Mucosa of descending colon (tissue), 3 donors: ENCODE measurements around the gene TRAFD1. TPM values are rescaled to one million over a fixed set of nuclear protein-coding genes. Genes with fewer than 3 reads are reported as not detected.
"Not testable (repeated sequence)": the region's sequence is repeated elsewhere in the genome, so short reads cannot be mapped to it uniquely, and the experiment has no call there.

Experiments
- ATAC-seq: fragments of 200-7000 bp; cut with Tn5 transposase; one replicate; pipeline ENCODE4 v1.9.1; 2020; ENCODE audit warnings: mild to moderate bottlenecking, moderate library complexity
- DNase-seq, 3 donors: peaks; one replicate each; pipeline ENCODE4 v3.0.0-alpha.2; 2020
- H3K36me3 ChIP-seq: fragments of 200-600 bp; one replicate; pipeline ENCODE4 v1.8.0; 2021; ENCODE audit warnings: low read depth, mild to moderate bottlenecking
- H3K4me1 ChIP-seq: fragments of 200-600 bp; one replicate; pipeline ENCODE4 v1.8.0; 2021; ENCODE audit warnings: low read depth, mild to moderate bottlenecking
- H3K4me3 ChIP-seq: fragments of 200-600 bp; one replicate; pipeline ENCODE4 v1.8.0; 2021; ENCODE audit warnings: mild to moderate bottlenecking
- H3K9me3 ChIP-seq: fragments of 200-600 bp; one replicate; pipeline ENCODE4 v1.8.0; 2021; ENCODE audit warnings: mild to moderate bottlenecking
- intact Hi-C, 2 donors: fragments of 100-400 bp; cut with DNase I in 1 of 2; cut with micrococcal nuclease in 1 of 2; formaldehyde crosslinking; loops; one replicate each; pipeline versions ENCODE4 v1.11.0 to v1.11.1; 2022; cut with DNase I, micrococcal nuclease
- total RNA-seq, 3 donors: library from RNA; stranded (reverse); fragmentation: NEBNext Ultra II Directional in 2 of 3; extraction: Animal tissue kit (Norgen Biotek cat#: 25700) in 2 of 3; gene quantifications; one replicate each; pipeline versions ENCODE4 v1.2.1 to v1.2.4, GENCODE V29; 2021 to 2023
- TF ChIP-seq, protein P1 (sequence below): fragments of 200-600 bp; IDR thresholded peaks from one replicate; pipeline ENCODE4 v1.8.0; 2022; ENCODE audit warnings: antibody characterized with exemption, mild to moderate bottlenecking
- donor health status: DM: no; HTN: no; CAD: no; lungs with moderate emphysema.
- donor health status: DM: no; HTN: no; CAD: no.
- donor health status: DM: no; HTN: yes; CAD: no.

Gene TRAFD1
- total RNA-seq, 3 donors from 2014 or later = 34.0 to 59.6 (median 35.9) TPM

DNA sequence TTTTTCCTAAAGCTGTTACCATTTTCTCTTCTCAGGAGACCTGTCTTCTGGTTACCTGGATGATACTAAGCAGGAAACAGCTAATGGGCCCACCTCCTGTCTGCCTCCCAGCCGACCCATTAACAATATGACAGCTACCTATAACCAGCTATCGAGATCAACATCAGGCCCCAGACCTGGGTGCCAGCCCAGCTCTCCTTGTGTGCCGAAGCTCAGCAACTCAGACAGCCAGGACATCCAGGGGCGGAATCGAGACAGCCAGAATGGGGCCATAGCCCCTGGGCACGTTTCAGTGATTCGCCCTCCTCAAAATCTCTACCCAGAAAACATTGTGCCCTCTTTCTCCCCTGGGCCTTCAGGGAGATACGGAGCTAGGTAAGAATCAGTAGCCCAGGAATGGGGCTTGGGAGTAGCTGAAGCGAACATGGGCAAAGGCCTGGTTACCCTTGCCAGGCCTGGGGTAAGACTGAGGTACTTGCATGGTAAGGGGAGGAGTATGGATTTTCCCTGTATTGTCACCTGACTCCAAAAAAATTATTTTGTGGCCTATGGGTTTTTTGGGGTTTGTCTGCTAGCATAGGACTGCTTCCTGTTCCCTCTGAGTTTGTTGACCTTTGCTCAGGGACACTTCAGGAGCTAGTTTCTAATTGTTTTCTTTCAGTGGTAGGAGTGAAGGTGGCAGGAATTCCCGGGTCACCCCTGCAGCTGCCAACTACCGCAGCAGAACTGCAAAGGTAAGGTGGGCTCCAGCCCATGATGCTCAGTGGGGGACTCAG, 26.6 kb downstream of the TRAFD1 start:
- DNase-seq = no peak

DNA sequence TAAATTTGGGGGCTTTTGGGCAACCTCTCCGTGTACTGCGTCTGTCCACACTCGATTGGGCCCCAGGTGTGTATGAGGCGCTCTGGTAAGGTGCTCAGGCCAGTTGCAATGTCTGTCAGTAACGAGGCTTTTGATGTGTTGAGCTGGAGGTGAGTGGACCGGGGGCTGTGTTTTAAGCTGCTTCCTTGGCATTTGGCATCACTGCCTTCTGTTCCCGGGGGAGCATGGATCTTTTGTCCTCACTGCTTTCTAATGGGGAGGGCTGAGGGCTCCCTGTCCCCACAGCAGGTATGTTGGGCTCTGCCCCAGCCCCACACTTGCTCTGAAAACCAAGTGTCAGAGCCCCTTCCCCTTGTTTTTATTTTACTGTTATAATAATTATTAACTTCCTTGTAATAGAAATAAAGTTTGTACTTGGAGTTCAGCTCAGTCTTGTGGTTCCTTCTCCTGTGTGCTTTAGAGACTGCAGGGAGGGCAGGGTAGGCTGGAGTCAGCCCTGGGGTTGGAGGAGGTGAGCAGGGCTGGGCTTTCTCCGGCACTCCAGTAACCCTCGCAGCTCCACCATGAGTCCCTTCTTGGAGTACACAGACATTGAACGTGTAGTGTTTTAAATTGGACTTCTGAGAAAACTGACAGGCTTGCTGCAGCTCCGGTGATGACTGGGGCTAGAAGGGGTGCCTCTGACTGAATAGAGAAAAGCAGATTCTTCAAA, 28.0 kb downstream of the TRAFD1 start:
- H3K9me3 ChIP-seq = no peaks in the 10 kb centered on the region
- TF ChIP-seq, protein P1, sequence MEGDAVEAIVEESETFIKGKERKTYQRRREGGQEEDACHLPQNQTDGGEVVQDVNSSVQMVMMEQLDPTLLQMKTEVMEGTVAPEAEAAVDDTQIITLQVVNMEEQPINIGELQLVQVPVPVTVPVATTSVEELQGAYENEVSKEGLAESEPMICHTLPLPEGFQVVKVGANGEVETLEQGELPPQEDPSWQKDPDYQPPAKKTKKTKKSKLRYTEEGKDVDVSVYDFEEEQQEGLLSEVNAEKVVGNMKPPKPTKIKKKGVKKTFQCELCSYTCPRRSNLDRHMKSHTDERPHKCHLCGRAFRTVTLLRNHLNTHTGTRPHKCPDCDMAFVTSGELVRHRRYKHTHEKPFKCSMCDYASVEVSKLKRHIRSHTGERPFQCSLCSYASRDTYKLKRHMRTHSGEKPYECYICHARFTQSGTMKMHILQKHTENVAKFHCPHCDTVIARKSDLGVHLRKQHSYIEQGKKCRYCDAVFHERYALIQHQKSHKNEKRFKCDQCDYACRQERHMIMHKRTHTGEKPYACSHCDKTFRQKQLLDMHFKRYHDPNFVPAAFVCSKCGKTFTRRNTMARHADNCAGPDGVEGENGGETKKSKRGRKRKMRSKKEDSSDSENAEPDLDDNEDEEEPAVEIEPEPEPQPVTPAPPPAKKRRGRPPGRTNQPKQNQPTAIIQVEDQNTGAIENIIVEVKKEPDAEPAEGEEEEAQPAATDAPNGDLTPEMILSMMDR = no peak
- peaks cover 5% of the 10 kb centered on the region for H3K36me3 ChIP-seq
- DNase-seq (no peak), ATAC-seq (no peak)
- H3K4me1 ChIP-seq = no peaks in the 10 kb centered on the region
- no peak overlapping the region for H3K4me3 ChIP-seq
- intact Hi-C loops = no loop called here

More for the DNA sequence above, 26.6 kb downstream of the TRAFD1 start:
- Histone ChIP-seq H3K4me3 (no peak overlapping the region), H3K4me1 (no peaks in the 10 kb centered on the region), H3K36me3 (peaks cover 5% of the 10 kb centered on the region), H3K9me3 (no peaks in the 10 kb centered on the region)
- peak; percentile 45 for ATAC-seq
- TF ChIP-seq, protein P1 = no peak
- intact Hi-C loops = no loop called here

DNA sequence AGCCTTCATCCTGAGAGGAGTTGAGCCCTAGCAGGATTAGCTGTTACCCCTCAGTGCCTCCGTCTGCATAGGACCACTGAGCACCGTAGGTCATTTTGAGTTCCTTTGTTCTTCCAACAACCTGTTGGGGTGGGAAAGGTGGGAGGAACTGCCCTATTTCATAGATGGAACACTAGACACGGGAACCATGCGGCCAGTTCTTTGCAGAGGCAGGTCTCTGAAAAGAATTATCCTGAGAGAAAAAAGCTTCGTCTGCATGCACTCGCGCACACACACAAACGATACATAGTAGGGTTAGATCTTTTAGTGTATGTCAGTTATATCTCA, 28.5 kb downstream of the TRAFD1 start:
- TF ChIP-seq, protein P1 = no peak
- H3K4me1 ChIP-seq = no peaks in the 10 kb centered on the region
- DNase-seq (no peak), ATAC-seq (no peak)
- H3K9me3 ChIP-seq = no peaks in the 10 kb centered on the region
- intact Hi-C loops = no loop called here
- H3K4me3 ChIP-seq = no peak overlapping the region
- peaks cover 5% of the 10 kb centered on the region for H3K36me3 ChIP-seq

DNA sequence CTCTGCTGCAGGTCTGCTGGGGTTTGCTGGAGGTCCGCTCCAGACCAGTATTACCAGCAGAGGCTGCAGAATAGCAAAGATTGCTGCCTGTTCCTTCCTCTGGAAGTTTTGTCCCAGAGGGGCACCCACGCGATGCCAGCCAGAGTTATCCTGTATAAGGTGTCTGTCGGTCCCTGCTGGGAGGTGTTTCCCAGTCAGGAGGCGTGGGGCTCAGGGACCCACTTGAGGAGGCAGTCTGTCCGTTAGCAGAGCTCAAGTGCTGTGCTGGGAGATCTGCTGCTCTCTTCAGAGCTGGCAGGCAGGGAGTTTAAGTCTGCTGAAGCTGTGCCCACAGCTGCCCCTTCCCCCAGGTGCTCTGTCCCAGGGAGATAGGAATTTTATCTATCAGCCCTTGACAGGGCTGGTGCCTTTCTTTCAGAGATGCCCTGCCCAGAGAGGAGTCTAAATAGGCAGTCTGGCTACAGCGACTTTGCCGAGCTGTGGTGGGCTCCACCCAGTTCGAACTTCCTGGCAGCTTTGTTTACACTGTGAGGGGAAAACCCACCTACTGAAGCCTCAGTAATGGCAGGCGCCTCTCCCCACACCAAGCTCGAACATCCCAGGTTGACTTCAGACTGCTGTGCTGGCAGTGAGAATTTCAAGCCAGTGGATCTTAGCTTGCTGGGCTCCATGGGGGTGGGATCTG, 33.2 kb downstream of the TRAFD1 start:
- DNase-seq, ATAC-seq, H3K36me3 ChIP-seq, H3K4me1 ChIP-seq, intact Hi-C loops, H3K4me3 ChIP-seq, H3K9me3 ChIP-seq: not testable (repeated sequence)

DNA sequence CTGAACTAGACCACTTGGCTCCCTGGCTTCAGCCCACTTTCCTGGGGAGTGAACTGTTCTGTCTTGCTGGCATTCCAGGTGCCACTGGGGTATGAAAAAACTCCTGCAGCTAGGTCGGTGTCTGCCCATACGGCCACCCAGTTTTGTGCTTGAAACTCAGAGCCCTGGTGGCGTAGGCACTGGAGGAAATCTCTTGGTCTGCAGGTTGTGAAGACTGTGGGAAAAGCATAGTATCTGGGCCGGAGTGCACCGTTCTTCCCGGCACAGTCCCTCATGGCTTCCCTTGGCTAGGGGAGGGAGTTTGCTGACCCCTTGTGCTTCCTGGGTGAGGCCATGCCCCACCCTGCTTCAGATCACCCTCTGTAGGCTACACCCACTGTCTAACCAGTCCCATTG, 33.8 kb downstream of the TRAFD1 start:
- Histone ChIP-seq H3K36me3 (peaks cover 4% of the 10 kb centered on the region), H3K9me3 (no peaks in the 10 kb centered on the region), H3K4me1 (no peaks in the 10 kb centered on the region), H3K4me3 (no peak overlapping the region)
- ATAC-seq = no peak
- TF ChIP-seq, protein P1 = no peak
- no peak for DNase-seq
- intact Hi-C loops = no loop called here

DNA sequence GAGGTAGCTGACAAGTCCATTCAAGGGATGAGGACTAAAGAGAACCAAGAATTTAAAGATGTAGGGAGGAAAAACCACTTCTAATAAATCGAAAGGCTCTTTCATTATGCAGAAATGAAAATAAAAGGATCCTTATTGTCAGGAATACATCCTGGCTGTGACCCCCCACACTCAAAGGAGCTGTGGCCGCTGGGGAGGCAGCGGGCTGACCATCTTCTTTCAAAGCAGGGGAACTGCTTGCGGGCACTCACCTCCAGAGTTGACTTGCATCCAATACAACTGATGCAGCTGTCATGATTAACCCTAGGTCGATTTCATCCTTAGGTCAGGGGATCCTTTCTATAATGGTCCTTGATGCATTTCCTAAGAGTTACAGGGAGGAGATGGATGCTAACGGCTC, 35.3 kb downstream of the TRAFD1 start:
- TF ChIP-seq, protein P1 = no peak
- Histone ChIP-seq H3K36me3 (peaks cover 4% of the 10 kb centered on the region), H3K4me1 (no peaks in the 10 kb centered on the region), H3K4me3 (no peak overlapping the region), H3K9me3 (no peaks in the 10 kb centered on the region)
- intact Hi-C loops = no loop called here
- ATAC-seq (no peak), DNase-seq (no peak)
